Natural killer cell treated with Interleukin-12 subunit alpha and Interleukin-12 subunit beta and Interleukin-15 and Interleukin-18, amount 100 ng/mL, for 72 hours (primary cell): Measurements from ENCODE around the gene ABLIM1. TPM values are rescaled to one million over a fixed set of nuclear protein-coding genes. Genes with fewer than 3 reads are reported as not detected.

Experiments
- ATAC-seq, 2 donors: fragments of 150-1000 bp; cut with Tn5 transposase in 1 of 2; sonication (Bioruptor Pico), chemical (Tn5 transposase) in 1 of 2; 2 replicates each; pipeline ENCODE4 v1.10.0; 2021
- DNase-seq: peaks from one replicate; pipeline ENCODE4 v3.0.0; 2022; ENCODE audit warnings: low spot score
- H3K27ac Mint-ChIP-seq, 2 donors: 1 replicate in 1 of 2; 2 replicates in 1 of 2; pipeline ENCODE4 v1.8.0; 2022; ENCODE audit warnings: mixed read lengths in 2 of 2, mild to moderate bottlenecking in 1 of 2, moderate library complexity in 1 of 2
- H3K27me3 Mint-ChIP-seq, 2 donors: 1 replicate in 1 of 2; 2 replicates in 1 of 2; pipeline ENCODE4 v1.8.0; 2022; ENCODE audit warnings: mixed read lengths in 2 of 2
- H3K36me3 Mint-ChIP-seq: one replicate; pipeline ENCODE4 v1.8.0; 2022; ENCODE audit warnings: mixed read lengths
- H3K4me1 Mint-ChIP-seq, 2 donors: 1 replicate in 1 of 2; 2 replicates in 1 of 2; pipeline ENCODE4 v1.8.0; 2022; ENCODE audit warnings: low read depth in 2 of 2, mixed read lengths in 2 of 2, mild to moderate bottlenecking in 1 of 2
- H3K4me3 Mint-ChIP-seq: one replicate; pipeline ENCODE4 v1.8.0; 2022; ENCODE audit warnings: mixed read lengths
- H3K9me3 Mint-ChIP-seq: 2 replicates; pipeline ENCODE4 v1.8.0; 2022; ENCODE audit warnings: mixed read lengths
- total RNA-seq, 2 donors: library from RNA; stranded (reverse); gene quantifications; one replicate each; pipeline ENCODE4 v1.2.3, GENCODE V29; 2022

The ABLIM1 gene
- total RNA-seq, 2 donors from 2014 or later = 7.9 to 11.0 TPM

DNA sequence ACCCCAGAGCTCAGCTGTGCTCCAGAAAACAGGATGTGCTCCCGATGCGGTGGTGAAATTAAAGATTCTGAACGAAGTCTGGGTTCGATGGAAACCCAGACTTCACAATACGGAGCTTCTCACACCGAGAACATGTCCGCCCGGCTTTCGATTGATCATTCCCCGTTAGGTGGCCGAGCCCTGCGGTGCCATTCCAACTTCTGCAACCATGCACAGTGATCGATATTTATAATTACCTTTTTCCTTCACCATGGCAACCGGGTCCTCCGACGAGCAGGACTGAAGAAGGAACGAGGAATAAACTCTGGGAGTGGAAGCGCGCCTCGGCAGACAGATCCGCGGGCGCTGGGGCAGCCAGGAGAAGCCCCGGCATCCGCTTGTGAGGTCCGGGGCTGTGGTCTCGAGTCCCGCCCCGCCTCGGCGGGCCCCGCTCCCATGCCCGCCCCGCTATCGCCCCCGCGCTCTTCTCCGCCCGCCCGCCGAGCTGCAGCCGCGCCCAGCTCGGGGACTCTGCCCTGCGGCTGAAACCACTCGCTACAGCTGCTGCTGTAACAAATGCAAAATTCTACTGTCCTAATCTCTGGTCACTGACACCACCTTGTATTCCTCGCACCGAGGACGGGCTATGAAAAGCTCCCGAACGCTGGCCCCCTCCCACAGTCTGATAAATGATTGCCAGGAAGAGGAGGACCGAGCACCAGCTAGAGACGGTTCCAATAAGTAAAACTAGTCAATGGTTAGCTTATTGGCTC, 26.2 kb downstream of the ABLIM1 start:
- Mint-ChIP-seq H3K4me1 (peaks cover 24 to 25% of the 10 kb centered on the region in 2 donors), H3K9me3 (no peaks in the 10 kb centered on the region), H3K36me3 (no peaks in the 10 kb centered on the region), H3K27me3 (peaks cover 46 to 60% of the 10 kb centered on the region in 2 donors), H3K27ac (peak overlapping the region in 1 of 2 donors; percentile 28), H3K4me3 (peak overlapping the region; percentile 85)
- ATAC-seq (peak; percentile 77 to 84), DNase-seq (no peak)

DNA sequence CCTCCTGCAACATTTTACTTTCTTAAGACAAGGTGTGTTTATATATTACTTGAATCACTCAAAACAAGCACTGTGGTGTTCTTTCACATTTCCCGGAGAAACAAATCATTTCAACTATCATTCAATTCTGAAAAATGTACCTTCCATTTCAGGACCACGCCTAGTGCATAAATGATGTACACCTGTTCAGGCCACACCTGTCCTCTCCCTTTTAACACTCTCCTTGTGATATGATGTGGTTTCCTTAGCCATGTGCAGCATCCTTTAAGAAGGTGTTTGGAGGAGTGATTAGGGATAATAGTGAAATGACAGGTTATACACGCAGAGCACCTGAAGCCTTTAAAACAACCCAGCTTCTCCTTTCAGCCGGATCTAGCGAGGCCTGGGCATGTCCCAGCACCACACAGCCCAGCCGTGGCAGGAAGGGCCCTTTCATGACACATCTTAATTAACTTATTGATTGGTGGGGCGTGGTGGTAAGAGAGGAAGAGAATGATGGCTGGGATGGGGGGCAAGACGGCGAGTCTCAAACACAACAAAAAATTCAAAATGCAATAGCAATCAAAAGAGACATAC, 26.9 kb downstream of the ABLIM1 start:
- H3K27ac Mint-ChIP-seq = peak overlapping the region in 1 of 2 donors; percentile 28
- no peak for DNase-seq
- peak overlapping the region; percentile 85 for H3K4me3 Mint-ChIP-seq
- ATAC-seq = no peak
- peaks cover 50 to 59% of the 10 kb centered on the region in 2 donors for H3K27me3 Mint-ChIP-seq
- peaks cover 28 to 30% of the 10 kb centered on the region in 2 donors for H3K4me1 Mint-ChIP-seq
- no peaks in the 10 kb centered on the region for H3K9me3 Mint-ChIP-seq
- no peaks in the 10 kb centered on the region for H3K36me3 Mint-ChIP-seq

DNA sequence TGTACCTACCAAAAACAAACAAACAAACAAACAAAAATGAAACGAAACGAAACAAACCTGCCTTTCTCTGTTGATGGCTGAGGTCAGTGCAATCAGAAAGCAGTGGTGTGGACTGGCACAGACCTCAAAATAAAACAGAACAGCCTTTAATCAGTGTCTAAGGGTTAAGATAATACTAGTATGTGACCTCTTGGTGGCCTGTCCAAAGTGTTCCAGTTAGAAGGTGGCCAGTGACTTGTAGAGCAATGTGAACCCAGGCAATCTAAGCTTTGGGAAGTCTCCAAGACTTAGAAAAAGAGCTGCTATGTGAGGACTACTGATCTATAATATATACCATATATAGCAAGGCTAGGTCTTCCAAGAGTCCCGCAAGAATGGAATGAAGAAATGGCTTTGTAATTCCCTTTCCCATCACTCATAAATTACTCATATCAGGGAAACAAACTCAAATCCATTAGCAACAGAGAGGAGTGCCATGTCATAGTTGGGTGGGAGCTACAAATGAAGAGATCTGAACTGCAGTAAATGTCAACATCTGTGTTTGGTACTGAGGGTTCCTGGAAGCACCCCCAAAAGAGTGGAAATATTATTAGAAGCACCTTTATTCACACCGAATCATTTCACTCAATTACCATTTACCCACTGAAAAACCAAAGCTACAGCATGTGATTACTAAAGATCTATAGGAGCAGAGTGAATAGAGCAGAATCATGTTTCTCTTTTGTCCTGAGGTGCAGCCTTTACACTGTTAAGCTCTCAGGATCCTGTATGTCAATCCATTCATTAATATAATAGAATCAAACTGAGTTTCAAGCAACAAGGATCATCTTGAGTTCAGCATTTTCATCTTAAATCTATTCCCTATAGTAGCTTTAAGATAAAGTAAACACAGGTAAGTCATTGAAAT, 28.0 kb downstream of the ABLIM1 start:
- Mint-ChIP-seq H3K4me3 (peak overlapping the region; percentile 85), H3K36me3 (peaks cover 4% of the 10 kb centered on the region), H3K27me3 (peaks cover 44 to 48% of the 10 kb centered on the region in 2 donors), H3K4me1 (peaks cover 33 to 34% of the 10 kb centered on the region in 2 donors), H3K27ac (no peak overlapping the region), H3K9me3 (no peaks in the 10 kb centered on the region)
- no peak for DNase-seq
- ATAC-seq = no peak

DNA sequence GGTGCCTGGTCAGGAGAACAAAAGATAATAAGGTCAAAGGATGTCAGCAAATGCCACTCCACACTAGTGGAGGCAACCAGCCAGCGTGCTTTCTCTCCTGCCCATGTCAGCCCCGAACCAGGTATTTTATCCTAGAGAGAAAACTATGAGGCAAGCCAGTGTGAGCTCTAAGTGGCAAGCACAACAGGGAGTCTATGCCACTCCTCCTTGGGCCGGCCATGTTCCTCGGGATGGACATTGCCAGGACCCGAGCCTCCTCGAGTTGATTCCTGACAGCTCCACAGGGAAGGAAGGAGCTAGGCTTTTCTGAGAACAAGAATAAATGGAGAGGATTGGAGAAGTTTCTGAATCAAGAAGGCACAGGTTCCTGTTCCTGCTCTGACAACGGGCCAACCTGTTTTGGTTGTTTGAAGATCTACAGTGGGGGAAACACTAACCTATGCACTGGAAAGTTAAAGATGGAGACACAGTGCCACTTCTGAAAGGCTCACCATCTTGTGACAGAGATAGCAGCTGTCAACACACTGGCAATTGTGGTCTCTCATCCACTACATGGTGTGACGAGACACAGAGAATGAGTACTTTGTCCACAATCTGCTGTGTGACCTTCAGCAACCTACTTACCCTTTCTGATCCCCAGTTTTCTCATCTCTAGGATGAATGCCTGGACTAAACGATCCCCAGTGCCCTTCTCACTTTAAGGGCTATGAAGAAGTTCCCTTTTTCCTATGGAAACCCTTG, 28.8 kb downstream of the ABLIM1 start:
- Mint-ChIP-seq H3K27ac (no peak overlapping the region), H3K36me3 (peaks cover 4% of the 10 kb centered on the region), H3K9me3 (no peaks in the 10 kb centered on the region), H3K4me1 (peaks cover 40 to 43% of the 10 kb centered on the region in 2 donors), H3K27me3 (peaks cover 43 to 44% of the 10 kb centered on the region in 2 donors), H3K4me3 (no peak overlapping the region)
- ATAC-seq (no peak), DNase-seq (no peak)

DNA sequence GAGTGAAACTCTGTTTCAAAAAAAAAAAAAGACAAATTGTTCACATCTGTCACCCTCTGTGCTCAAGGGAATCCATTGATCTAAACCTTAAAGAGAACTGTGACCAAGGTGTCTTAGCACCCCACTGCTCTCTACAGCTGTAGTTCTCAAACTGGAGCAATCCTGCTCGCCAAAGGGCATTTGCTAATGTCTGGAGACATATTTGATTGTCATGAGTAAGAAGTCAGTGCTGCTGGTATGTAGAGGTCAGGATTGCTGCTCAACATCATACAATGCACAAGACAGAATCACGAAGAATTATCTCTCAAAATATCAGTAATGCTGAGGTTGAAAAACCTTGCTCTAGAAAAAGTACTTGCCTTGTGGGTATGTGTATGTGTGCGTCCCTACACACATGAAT, 30.0 kb downstream of the ABLIM1 start:
- Mint-ChIP-seq H3K4me3 (no peak overlapping the region), H3K36me3 (peaks cover 4% of the 10 kb centered on the region), H3K27ac (no peak overlapping the region), H3K9me3 (no peaks in the 10 kb centered on the region), H3K4me1 (peaks cover 44 to 45% of the 10 kb centered on the region in 2 donors), H3K27me3 (peaks cover 36% of the 10 kb centered on the region in 2 donors)
- DNase-seq (no peak), ATAC-seq (no peak)

DNA sequence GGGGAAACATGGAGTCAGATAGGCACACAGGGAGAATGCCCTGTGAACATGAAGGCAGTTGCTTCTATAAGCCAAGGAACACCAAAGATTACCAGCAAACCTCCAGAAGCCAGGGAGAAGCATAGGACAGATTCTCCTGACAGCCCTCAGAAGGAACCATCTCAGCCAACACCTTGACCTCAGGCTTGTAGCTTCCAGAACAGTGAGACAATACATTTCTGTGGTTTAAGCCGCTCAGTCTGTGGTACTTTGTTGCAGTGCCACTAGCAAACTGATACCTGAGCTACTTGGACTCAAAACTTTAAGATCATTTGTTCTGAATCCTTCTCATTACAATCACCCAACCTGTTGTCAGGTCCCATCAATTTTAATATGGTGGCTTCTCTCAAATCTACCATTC, 31.2 kb downstream of the ABLIM1 start:
- H3K27ac Mint-ChIP-seq = peak overlapping the region in 1 of 2 donors; percentile 38
- no peak for DNase-seq
- H3K9me3 Mint-ChIP-seq = no peaks in the 10 kb centered on the region
- peaks cover 24 to 27% of the 10 kb centered on the region in 2 donors for H3K27me3 Mint-ChIP-seq
- H3K4me1 Mint-ChIP-seq = peaks cover 32 to 37% of the 10 kb centered on the region in 2 donors
- peaks cover 4% of the 10 kb centered on the region for H3K36me3 Mint-ChIP-seq
- H3K4me3 Mint-ChIP-seq = no peak overlapping the region
- no peak for ATAC-seq

DNA sequence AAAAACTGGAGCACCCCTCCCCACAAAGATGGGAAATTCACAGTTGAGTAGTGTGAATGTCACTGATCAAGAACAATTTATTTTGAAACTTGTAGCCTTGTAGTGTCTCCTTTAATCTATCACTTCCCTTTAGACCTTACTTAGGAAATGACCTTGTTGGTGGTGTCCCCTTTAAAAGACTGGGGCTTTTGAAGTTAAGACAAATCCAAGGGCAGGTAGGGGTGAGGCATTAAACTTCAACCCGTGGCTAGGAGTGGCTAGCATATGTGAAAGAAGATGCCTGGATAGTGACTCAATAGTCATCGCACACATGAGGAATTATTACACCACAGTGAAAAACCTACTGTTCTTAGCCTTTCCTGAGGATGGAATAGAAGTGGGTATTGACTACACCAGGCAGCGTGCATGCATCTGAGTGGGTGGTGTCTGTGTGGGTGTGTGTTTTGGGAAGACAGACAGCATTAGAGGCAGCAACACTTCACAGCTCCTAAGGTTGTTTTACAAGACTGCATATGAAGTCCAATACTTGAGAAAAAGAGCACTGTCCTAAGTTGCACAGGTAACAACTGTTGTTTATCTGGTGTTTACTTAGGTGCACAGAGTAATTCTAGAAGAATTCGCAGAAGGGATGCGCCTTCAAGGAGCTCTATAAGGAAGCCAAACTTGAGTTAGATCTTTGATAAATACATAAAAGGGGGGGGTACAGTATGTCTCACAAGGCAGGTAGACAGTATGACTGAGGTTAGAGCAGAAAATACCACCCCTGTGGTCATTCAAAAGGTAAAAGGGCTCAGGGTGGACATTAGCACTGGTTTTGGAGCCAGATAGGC, 32.9 kb downstream of the ABLIM1 start:
- Mint-ChIP-seq H3K9me3 (no peaks in the 10 kb centered on the region), H3K27ac (peak overlapping the region in 1 of 2 donors; percentile 34), H3K36me3 (peaks cover 4% of the 10 kb centered on the region), H3K4me3 (peak overlapping the region; percentile 51), H3K27me3 (peaks cover 14 to 17% of the 10 kb centered on the region in 2 donors), H3K4me1 (peaks cover 23 to 26% of the 10 kb centered on the region in 2 donors)
- no peak for DNase-seq
- peak; percentile 56 to 83 for ATAC-seq

DNA sequence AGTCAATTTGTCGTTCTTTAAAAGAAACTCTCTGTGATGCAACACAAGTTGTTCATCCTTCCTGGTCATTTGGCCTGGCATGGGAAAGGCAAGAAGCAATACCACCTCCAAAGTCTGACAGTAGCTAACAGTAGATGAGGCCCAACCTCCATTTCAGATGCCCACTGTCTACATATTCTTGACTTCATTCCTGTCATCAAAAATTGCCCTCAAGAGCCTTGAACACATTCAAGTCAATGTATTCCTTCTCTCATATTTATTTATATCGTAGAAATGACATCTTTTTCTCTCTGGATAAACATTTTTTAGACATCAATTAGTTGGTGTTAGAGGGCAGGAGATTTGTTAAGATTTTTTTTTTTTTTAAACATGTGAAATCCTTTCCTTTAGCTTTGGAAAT, 33.7 kb downstream of the ABLIM1 start:
- Mint-ChIP-seq H3K9me3 (no peaks in the 10 kb centered on the region), H3K27ac (peak overlapping the region in 1 of 2 donors; percentile 34), H3K4me1 (peaks cover 23 to 24% of the 10 kb centered on the region in 2 donors), H3K36me3 (peaks cover 4% of the 10 kb centered on the region), H3K27me3 (peaks cover 7 to 11% of the 10 kb centered on the region in 2 donors), H3K4me3 (no peak overlapping the region)
- DNase-seq = no peak
- no peak for ATAC-seq

DNA sequence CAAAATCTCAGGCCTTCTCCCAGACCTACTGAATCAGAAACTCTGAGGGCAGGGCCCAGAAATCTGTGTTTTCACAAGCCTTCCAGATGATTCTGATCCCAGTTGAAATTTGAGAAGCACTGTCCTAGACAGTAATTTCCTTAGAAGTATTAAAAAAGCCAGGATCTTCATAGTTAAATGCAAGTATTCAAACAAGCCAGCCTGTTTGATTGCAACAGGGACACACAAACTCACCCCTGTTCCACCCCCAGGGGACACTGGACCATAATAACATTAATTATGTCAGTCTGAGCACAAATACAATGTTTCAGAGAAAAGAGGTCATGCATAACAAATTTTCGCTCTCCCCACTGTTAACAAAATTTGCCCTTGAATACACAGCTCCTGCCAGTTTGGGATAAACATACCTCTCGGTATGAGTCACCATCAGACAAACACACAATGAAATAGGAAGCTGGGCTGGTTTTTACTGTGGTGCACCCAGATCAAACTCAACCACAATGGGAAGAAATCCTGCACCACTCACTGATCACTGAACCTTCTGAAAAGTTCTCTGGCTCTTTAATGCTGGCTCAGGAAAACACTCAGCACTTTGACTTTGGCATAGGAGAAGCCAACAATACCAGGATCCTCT, 34.3 kb downstream of the ABLIM1 start:
- H3K4me3 Mint-ChIP-seq = no peak overlapping the region
- peaks cover 7 to 11% of the 10 kb centered on the region in 2 donors for H3K27me3 Mint-ChIP-seq
- ATAC-seq (no peak), DNase-seq (no peak)
- peaks cover 4% of the 10 kb centered on the region for H3K36me3 Mint-ChIP-seq
- H3K4me1 Mint-ChIP-seq = peaks cover 23 to 24% of the 10 kb centered on the region in 2 donors
- no peak overlapping the region for H3K27ac Mint-ChIP-seq
- H3K9me3 Mint-ChIP-seq = no peaks in the 10 kb centered on the region

DNA sequence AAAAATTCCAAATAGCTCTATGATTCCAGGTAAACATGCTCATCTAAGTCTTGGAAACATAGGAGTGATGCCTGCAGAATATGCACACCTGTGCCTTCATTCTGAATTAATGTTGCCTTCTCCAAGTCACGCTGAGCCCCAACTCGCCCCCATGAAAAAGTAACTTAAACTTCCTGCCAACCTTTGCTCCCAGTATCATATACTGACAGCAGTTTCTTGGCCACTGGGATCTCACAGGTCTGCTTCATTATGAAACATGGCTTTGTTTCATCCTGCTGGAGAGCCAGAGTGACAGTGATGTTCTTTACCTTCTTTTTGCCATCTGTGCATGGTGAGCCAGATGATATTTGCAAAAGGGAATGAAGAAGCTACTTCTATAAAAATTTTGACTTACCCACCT, 34.9 kb downstream of the ABLIM1 start:
- no peaks in the 10 kb centered on the region for H3K9me3 Mint-ChIP-seq
- no peak overlapping the region for H3K4me3 Mint-ChIP-seq
- DNase-seq (no peak), ATAC-seq (no peak)
- peaks cover 7 to 11% of the 10 kb centered on the region in 2 donors for H3K27me3 Mint-ChIP-seq
- no peak overlapping the region for H3K27ac Mint-ChIP-seq
- H3K4me1 Mint-ChIP-seq = peaks cover 23 to 24% of the 10 kb centered on the region in 2 donors
- peaks cover 4% of the 10 kb centered on the region for H3K36me3 Mint-ChIP-seq

DNA sequence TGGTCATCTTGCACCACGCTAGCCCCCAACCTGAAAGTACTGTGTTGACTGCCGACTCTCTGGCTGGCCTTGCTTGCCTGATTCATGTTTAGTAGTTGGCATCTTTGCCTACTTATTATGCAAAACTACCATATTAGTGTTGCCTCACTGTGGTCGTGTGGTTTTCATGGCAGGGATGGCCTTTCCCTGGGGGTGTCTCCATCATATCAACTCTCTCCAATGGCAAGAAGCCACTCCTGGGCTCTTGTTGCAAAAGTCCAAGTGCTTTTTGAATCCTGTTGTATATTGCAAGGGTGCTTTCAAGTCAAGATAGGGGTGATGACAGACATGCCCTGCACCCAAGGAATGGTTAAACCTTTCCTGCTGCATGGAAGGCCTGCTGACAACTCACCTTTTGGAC, 39.4 kb downstream of the ABLIM1 start:
- peaks cover 8 to 9% of the 10 kb centered on the region in 2 donors for H3K4me1 Mint-ChIP-seq
- H3K36me3 Mint-ChIP-seq = no peaks in the 10 kb centered on the region
- H3K27me3 Mint-ChIP-seq = peaks cover 14 to 15% of the 10 kb centered on the region in 2 donors
- DNase-seq = no peak
- no peak overlapping the region for H3K27ac Mint-ChIP-seq
- H3K4me3 Mint-ChIP-seq = no peak overlapping the region
- H3K9me3 Mint-ChIP-seq = no peaks in the 10 kb centered on the region
- ATAC-seq = no peak

DNA sequence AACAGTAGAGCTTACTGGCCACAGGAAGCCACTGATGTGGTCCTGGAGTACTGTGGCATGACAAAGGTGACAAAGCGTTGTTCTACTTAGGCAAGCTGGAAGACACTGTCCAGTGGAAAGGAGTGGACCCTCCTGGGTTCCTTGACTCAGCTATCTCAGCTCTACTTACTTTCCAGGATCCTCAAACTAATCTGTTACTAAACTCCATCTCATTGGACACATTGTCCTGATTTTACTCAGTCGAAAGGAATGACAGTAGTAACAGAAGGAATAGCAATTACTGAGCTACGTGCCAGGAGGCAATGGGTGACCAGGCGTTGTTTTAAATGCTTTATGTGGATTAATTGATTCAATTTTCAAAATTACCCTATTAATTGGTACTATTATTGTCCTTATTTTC, 41.6 kb downstream of the ABLIM1 start:
- ATAC-seq (no peak), DNase-seq (no peak)
- peaks cover 11% of the 10 kb centered on the region in 2 donors for H3K4me1 Mint-ChIP-seq
- no peaks in the 10 kb centered on the region for H3K36me3 Mint-ChIP-seq
- peaks cover 11 to 13% of the 10 kb centered on the region in 2 donors for H3K27me3 Mint-ChIP-seq
- no peaks in the 10 kb centered on the region for H3K9me3 Mint-ChIP-seq
- no peak overlapping the region for H3K4me3 Mint-ChIP-seq
- no peak overlapping the region for H3K27ac Mint-ChIP-seq
